ENCODE results near the gene CSNK1E. TPM values are rescaled to one million over a fixed set of nuclear protein-coding genes. Genes with fewer than 3 reads are reported as not detected.

Gene CSNK1E
- total RNA-seq, 2 experiments from 2014 or later = 123 TPM

DNA sequence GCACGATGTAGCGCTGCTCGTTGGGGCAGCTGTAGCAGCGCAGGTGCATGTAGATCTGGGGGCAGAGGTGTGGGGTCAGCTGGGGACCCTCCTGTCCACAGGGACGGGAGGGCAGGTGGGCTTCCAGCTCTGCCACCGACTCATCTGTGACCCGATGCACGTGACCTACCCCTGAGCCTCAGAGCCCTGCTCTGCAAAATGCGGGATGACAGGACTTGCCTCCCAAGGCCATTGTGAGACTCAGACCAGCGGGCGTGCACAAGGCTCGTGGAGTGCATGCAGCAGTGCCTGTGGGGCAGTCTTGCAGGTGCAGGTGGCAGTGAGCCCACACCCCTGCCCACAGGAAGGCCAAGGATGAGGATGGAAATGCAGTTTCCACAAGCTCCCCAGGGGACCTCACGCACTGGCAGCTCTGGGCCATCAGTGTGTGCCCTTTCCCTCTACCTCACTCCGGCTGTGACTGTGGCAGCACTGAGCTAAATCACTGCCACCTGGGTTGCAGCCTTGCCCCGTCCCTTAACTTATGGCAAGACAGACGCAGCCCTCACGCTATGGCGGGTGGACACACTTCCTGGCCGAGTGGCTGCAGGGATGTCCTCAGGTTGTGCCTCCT, 71.1 kb downstream of the CSNK1E start:
- ChIA-PET CTCF (no interaction called here), POLR2A (no interaction called here)
- Mint-ChIP-seq H3K9me3 (no peaks in the 10 kb centered on the region), H3K27me3 (no peaks in the 10 kb centered on the region), H3K36me3 (ENCODE audit: low read depth) (peaks cover 2% of the 10 kb centered on the region), H3K27ac (no peak overlapping the region), H3K4me1 (ENCODE audit: low read depth) (no peaks in the 10 kb centered on the region), H3K4me3 (no peak overlapping the region)
- no peak for TF ChIP-seq CTCF (IDR thresholded peaks at IDR 0.05)
- intact Hi-C loops (cut with micrococcal nuclease) = no loop called here
- no peak for DNase-seq
- ATAC-seq = no peak

- no peaks in the 10 kb centered on the region for H3K36me3 Mint-ChIP-seq (ENCODE audit: low read depth)
- no peak for DNase-seq
- no peak for TF ChIP-seq CTCF (IDR thresholded peaks at IDR 0.05)
- no peak overlapping the region for H3K4me3 Mint-ChIP-seq
- ATAC-seq = no peak
- intact Hi-C loops (cut with micrococcal nuclease) = no loop called here
- no peak overlapping the region for H3K27ac Mint-ChIP-seq
- H3K27me3 Mint-ChIP-seq = no peaks in the 10 kb centered on the region
- CTCF ChIA-PET = no interaction called here
- no peaks in the 10 kb centered on the region for H3K9me3 Mint-ChIP-seq
- POLR2A ChIA-PET = no interaction called here
- H3K4me1 Mint-ChIP-seq (ENCODE audit: low read depth) = no peaks in the 10 kb centered on the region
Observed at GRCh38 chr22:38244106-38244505, 73.1 kb downstream of the CSNK1E start.

DNA sequence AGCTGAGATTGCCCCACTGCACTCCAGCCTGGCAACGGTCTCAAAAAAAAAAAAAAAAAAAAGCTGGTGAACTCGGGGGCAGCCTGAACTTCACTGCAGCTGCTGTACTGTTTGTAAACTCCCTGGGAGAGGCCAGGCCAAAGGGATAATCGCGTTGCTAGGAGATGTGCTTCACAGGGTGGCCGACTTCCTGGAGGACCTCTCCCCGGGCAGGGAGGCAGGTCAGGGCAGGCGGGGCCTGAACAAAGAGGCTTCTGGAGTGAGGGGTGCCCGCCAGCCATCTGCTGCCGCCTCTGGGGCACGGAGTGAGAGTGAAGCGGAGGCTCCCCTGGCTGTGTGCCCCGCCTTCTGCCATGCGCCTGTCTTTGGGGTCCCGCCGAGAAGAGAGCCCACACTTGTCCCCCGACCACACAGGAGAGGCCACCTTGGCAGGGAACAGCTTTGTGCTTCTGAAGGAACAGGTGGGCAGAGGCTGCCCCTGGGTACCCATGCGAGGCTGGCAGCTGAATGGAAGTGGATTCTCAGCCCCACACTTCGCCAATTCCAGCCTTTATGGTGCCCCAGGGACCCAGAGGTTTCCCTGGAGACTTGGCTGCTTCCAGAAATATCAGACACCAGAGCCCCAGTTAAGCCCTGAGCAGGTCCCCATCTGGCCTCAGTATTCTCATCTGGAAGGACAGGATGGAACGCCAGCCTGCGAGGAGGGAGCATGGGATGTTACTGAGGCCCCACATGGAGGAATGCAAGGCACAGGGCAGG, 74.0 kb downstream of the CSNK1E start:
- Mint-ChIP-seq H3K4me1 (ENCODE audit: low read depth) (no peaks in the 10 kb centered on the region), H3K4me3 (no peak overlapping the region), H3K36me3 (ENCODE audit: low read depth) (no peaks in the 10 kb centered on the region), H3K9me3 (no peaks in the 10 kb centered on the region), H3K27me3 (no peaks in the 10 kb centered on the region), H3K27ac (no peak overlapping the region)
- CTCF ChIA-PET = no interaction called here
- POLR2A ChIA-PET = no interaction called here
- TF ChIP-seq CTCF (IDR thresholded peaks at IDR 0.05) = no peak
- intact Hi-C loops (cut with micrococcal nuclease) = no loop called here
- DNase-seq (no peak), ATAC-seq (no peak)

- Mint-ChIP-seq H3K9me3 (no peaks in the 10 kb centered on the region), H3K36me3 (ENCODE audit: low read depth) (no peaks in the 10 kb centered on the region), H3K27ac (no peak overlapping the region), H3K27me3 (no peaks in the 10 kb centered on the region), H3K4me1 (ENCODE audit: low read depth) (no peaks in the 10 kb centered on the region), H3K4me3 (no peak overlapping the region)
- CTCF ChIA-PET = no interaction called here
- intact Hi-C loops (cut with micrococcal nuclease) = no loop called here
- DNase-seq = no peak
- POLR2A ChIA-PET = no interaction called here
- TF ChIP-seq CTCF (IDR thresholded peaks at IDR 0.05) = no peak
- ATAC-seq = no peak
Observed at GRCh38 chr22:38240734-38241252, 76.4 kb downstream of the CSNK1E start.

Other genes starting within 250 kb of the CSNK1E start
- gene SLC16A8, start 233.2 kb downstream of the CSNK1E start, total RNA-seq = not detected
- under 1 TPM; 0.61 to 0.67 TPM for gene BAIAP2L2, start 206.7 kb downstream of the CSNK1E start, total RNA-seq
- 10 to 100 TPM; 52.4 to 53.6 TPM for gene PLA2G6, start 135.6 kb downstream of the CSNK1E start, total RNA-seq
- 10 to 100 TPM; 12.5 to 13.7 TPM for gene MAFF, start 115.4 kb downstream of the CSNK1E start, total RNA-seq
- gene TMEM184B, start 44.4 kb downstream of the CSNK1E start, total RNA-seq = 10 to 100 TPM; 15.7 to 16.8 TPM
- not detected for gene KCNJ4, start 137.8 kb upstream of the CSNK1E start, total RNA-seq
- gene KDELR3, start 150.7 kb upstream of the CSNK1E start, total RNA-seq = 1 to 10 TPM; 1.7 to 2.1 TPM
- 100 to 1,000 TPM; 320 to 334 TPM for gene DDX17, start 188.9 kb upstream of the CSNK1E start, total RNA-seq